K562 (cell line): ENCODE data around the gene LRRC8C. TPM values are rescaled to one million over a fixed set of nuclear protein-coding genes. Genes with fewer than 3 reads are reported as not detected.
A peak's percentile ranks its signal among the peaks of the same experiment; 100 is the strongest.

Source experiments
- ATAC-seq: fragments of 200-7000 bp; cut with Tn5 transposase; 3 replicates; pipeline ENCODE4 v1.9.1; 2020; ENCODE audit warnings: moderate library complexity
- BruUV-seq: library from RNA; stranded (reverse); fragments of 400-500 nt; replicated peaks from 2 replicates; lab custom pipeline; 2021; lab: Mats Ljungman, UMichigan
- CTCF ChIA-PET: fragments of 300-600 bp; formaldehyde crosslinking; extraction: SDS; loops from one replicate; lab custom pipeline; 2021; ENCODE audit warnings: low intra/inter-chr PET ratio; lab: Yijun Ruan, JAX
- POLR2A ChIA-PET: fragments of 300-600, 350-650 bp; sonication (Branson Sonifier 250); formaldehyde crosslinking; extraction: SDS; loops from one replicate; lab custom pipeline; 2021; ENCODE audit warnings: antibody characterized with exemption, inconsistent platforms; lab: Yijun Ruan, JAX
- DNase-seq, 4 experiments: peaks; one replicate each; pipeline versions ENCODE4 v3.0.0 to v3.0.0-alpha.2; 2011 to 2018; ENCODE audit warnings: low spot score in 3 of 4, mixed read lengths in 3 of 4; ENCODE audit errors: extremely low read depth in 1 of 4
- FAIRE-seq: peaks from 2 replicates; lab custom pipeline; 2011; peaks lifted over from hg19 to GRCh38; lab: Jason Lieb, UNC
- H2AFZ ChIP-seq: 2 replicates; pipeline ENCODE4 v1.6.0; 2011; ENCODE audit warnings: low read depth, low read length, control low read depth, inconsistent platforms
- H3K27ac ChIP-seq: fragments of 200-600 bp; 3 replicates; pipeline ENCODE4 v1.8.0; 2011; ENCODE audit warnings: low read depth, mild to moderate bottlenecking, control low read depth, inconsistent platforms, low read length, moderate library complexity, mixed read lengths; ENCODE audit errors: extremely low read depth
- H3K27me3 ChIP-seq, 2 experiments: fragments of 300-600 bp in 1 of 2; 2 replicates in 1 of 2; 3 replicates in 1 of 2; pipeline versions ENCODE4 v1.6.0 to v1.8.0; 2011; ENCODE audit warnings: inconsistent platforms in 2 of 2, low read length in 2 of 2, mild to moderate bottlenecking in 1 of 2, mixed read lengths in 1 of 2, moderate library complexity in 1 of 2; ENCODE audit not compliant: control insufficient read depth in 2 of 2, insufficient read depth in 2 of 2
- H3K36me3 ChIP-seq: fragments of 300-600 bp; 3 replicates; pipeline ENCODE4 v1.8.0; 2011; ENCODE audit warnings: mild to moderate bottlenecking, low read length, inconsistent platforms; ENCODE audit not compliant: control insufficient read depth, insufficient read depth
- H3K4me1 ChIP-seq, 2 experiments: fragments of 200-600 bp in 1 of 2; replicated peaks in 1 of 2; 2 replicates in 1 of 2; 3 replicates in 1 of 2; pipeline versions ENCODE4 v1.5.1 to v1.8.0; 2011; ENCODE audit warnings: inconsistent platforms in 2 of 2, low read length in 2 of 2, mild to moderate bottlenecking in 1 of 2, mixed read lengths in 1 of 2, moderate library complexity in 1 of 2; ENCODE audit not compliant: control insufficient read depth in 2 of 2, insufficient read depth in 2 of 2
- H3K4me2 ChIP-seq: 2 replicates; pipeline ENCODE4 v1.6.1; 2011; ENCODE audit warnings: low read length, control low read depth, inconsistent platforms, mixed read lengths; ENCODE audit not compliant: insufficient read depth
- H3K4me3 ChIP-seq: fragments of 200-600 bp; sonication (generic), shearing (Covaris generic); 2 replicates; pipeline ENCODE4 v1.5.1; 2016; ENCODE audit warnings: control low read depth, inconsistent platforms
- H3K79me2 ChIP-seq: fragments of 200-600 bp; 3 replicates; pipeline ENCODE4 v1.8.0; 2011; ENCODE audit warnings: low read length, inconsistent platforms; ENCODE audit not compliant: control insufficient read depth, insufficient read depth
- H3K9ac ChIP-seq, 2 experiments: 2 replicates each; pipeline versions ENCODE4 v1.6.0 to v1.6.1; 2011; ENCODE audit warnings: low read depth in 2 of 2, low read length in 2 of 2, control low read depth in 1 of 2, inconsistent platforms in 1 of 2, mild to moderate bottlenecking in 1 of 2, mixed read lengths in 1 of 2; ENCODE audit not compliant: insufficient read depth in 1 of 2
- H3K9me1 ChIP-seq: one replicate; pipeline ENCODE4 v1.6.0; 2011; ENCODE audit warnings: inconsistent platforms, mild to moderate bottlenecking, low read length, moderate library complexity; ENCODE audit not compliant: control insufficient read depth, insufficient read depth
- H3K9me3 ChIP-seq: replicated peaks from 2 replicates; pipeline ENCODE4 v1.5.1; 2011; ENCODE audit warnings: low read depth, low read length, inconsistent platforms; ENCODE audit not compliant: control insufficient read depth, insufficient read depth
- H4K20me1 ChIP-seq: replicated peaks from 2 replicates; pipeline ENCODE4 v1.6.1; 2011; ENCODE audit warnings: low read length, inconsistent platforms, mixed read lengths; ENCODE audit not compliant: control insufficient read depth, insufficient read depth
- BHLHE40 ChIP-seq: IDR thresholded peaks from 2 replicates; pipeline ENCODE4 v1.6.1; 2011; ENCODE audit warnings: low read length, improper control_type of control experiment
- TFAP4 ChIP-seq: sonication (generic); formaldehyde crosslinking; IDR thresholded peaks from 2 replicates; pipeline ENCODE4 v1.8.0; 2022; ENCODE audit warnings: missing genetic modification reagents, mild to moderate bottlenecking, moderate library complexity, borderline replicate concordance
- WGBS: fragments of 100-300 bp; shearing (Covaris generic); methylation state at CpG from one replicate; pipeline ENCODE4 v1.1.6; 2016; ENCODE audit warnings: low coverage, mixed read lengths; ENCODE audit not compliant: insufficient coverage; ENCODE audit errors: missing lambda C conversion rate; 5-methylcytosine and 5-hydroxymethylcytosine counted together
- in situ Hi-C: fragments of 300-500 bp; cut with MboI; formaldehyde crosslinking; loops from 4 replicates; pipeline ENCODE4 v1.15.0; 2018; ENCODE audit warnings: inconsistent platforms, mixed read lengths
- intact Hi-C: fragments of 100-400 bp; cut with micrococcal nuclease; formaldehyde crosslinking; loops from 2 replicates; pipeline ENCODE4 v1.14.2; 2022
- polyA plus RNA-seq, 8 experiments: library from polyadenylated mRNA; depleted of rRNA in 4 of 8; stranded (reverse) in 5 of 8; unstranded in 3 of 8; fragments of >200 nt; fragmentation: Nextera tagmentation in 2 of 8; fragmentation: Illumina TruSeq in 1 of 8; extraction: Ambion mirVana in 2 of 8; extraction: Trizol in 1 of 8; gene quantifications; 2 replicates each; pipeline versions ENCODE4 v1.2.1 to v1.2.3, GENCODE V29; 2011 to 2014; ENCODE audit warnings: inconsistent platforms in 1 of 8, missing spikeins in 1 of 8
- total RNA-seq, 7 experiments: library from RNA; depleted of rRNA in 6 of 7; stranded (reverse); fragments of >200 nt in 6 of 7; fragmentation: Illumina TruSeq in 2 of 7; extraction: Trizol in 2 of 7; gene quantifications; 2 replicates each; pipeline versions ENCODE4 v1.2.1 to v1.2.3, GENCODE V29; 2011 to 2021; ENCODE audit warnings: low replicate concordance in 1 of 7

Gene LRRC8C
- total and polyA plus RNA-seq, 9 of the 15 experiments (the other 6 are each of a cell fraction or from before 2014, with no cell fraction given), result 1.00 to 12.5 (median 4.5) TPM

- BruUV-seq, result no TSS peak
- TF ChIP-seq TFAP4 (CRISPR knock-in tag) (no peak), BHLHE40 (no peak)
- peaks cover 0 to 22% of the 10 kb centered on the region in 2 experiments; a peak in 3 of 5 replicates for H3K4me1 ChIP-seq
- no peak for FAIRE-seq
- intact Hi-C loops (loop anchor here (10.0 kb wide), 1 partner anchor 174 kb away; no protein-coding TSS in a partner anchor), in situ Hi-C loops (no loop called here)
- no peaks in the 10 kb centered on the region for H3K9me1 ChIP-seq
- H3K9ac ChIP-seq, result no peak overlapping the region
- 57% methylated on average over 6 of the region's 6 CpGs for WGBS
- no peak overlapping the region for H2AFZ ChIP-seq
- H3K27ac ChIP-seq, result no peak overlapping the region
- no peak for DNase-seq
- CTCF ChIA-PET, result no interaction called here
- H3K9me3 ChIP-seq, result no peaks in the 10 kb centered on the region
- 0 out of 3 replicates have a peak, but pooled peaks have one; percentile 15 for ATAC-seq
- H3K4me2 ChIP-seq, result no peak overlapping the region
- POLR2A ChIA-PET, result interaction anchor here (0.7 kb wide), 1 partner anchor 32 kb away, joined by 4 read pairs; no protein-coding TSS in a partner anchor
- H3K4me3 ChIP-seq, result no peak overlapping the region
- peaks cover 10% of the 10 kb centered on the region; the same call in 2 of the 3 replicates for H3K36me3 ChIP-seq
- H3K27me3 ChIP-seq, result no peaks in the 10 kb centered on the region
- no peaks in the 10 kb centered on the region for H3K79me2 ChIP-seq
- H4K20me1 ChIP-seq, result no peaks in the 10 kb centered on the region
These were observed 75.9 kb downstream of the LRRC8C start for GRCh38 chr1:89708751-89709375.
